ENCODE data around the gene LRRC42. TPM values are rescaled to one million over a fixed set of nuclear protein-coding genes. Genes with fewer than 3 reads are reported as not detected.

Gene LRRC42
- total and polyA plus RNA-seq, 9 of the 15 experiments (the other 6 are each of a cell fraction or from before 2014, with no cell fraction given): 17.3 to 51.9 (median 35.5) TPM

GRCh38 chr1:54011316-54012007 lies 65.3 kb downstream of the LRRC42 start:
- no peak for DNase-seq (ENCODE audit: extremely low read depth in 1 of 4, low spot score in 3 of 4)
- CTCF ChIA-PET (ENCODE audit: low intra/inter-chr PET ratio): no interaction called here
- intact Hi-C loops (cut with micrococcal nuclease): no loop called here

More at GRCh38 chr1:54011316-54012007, 65.3 kb downstream of the LRRC42 start:
- TF ChIP-seq ELF2 (CRISPR knock-in tag; IDR thresholded peaks at IDR 0.05) (no peak), KDM1A (IDR thresholded peaks at IDR 0.05) (0 out of 4 replicates have a peak, but pooled peaks of 1 of the 2 experiments have one; percentile 12), E2F5 (CRISPR knock-in tag; IDR thresholded peaks at IDR 0.05) (no peak), ZFP36 (IDR thresholded peaks at IDR 0.05; ENCODE audit: low read depth, low read length, partially characterized antibody) (peak; percentile 94), RHOXF2B (CRISPR knock-in tag; conservative IDR thresholded peaks at IDR 0.05) (no peak), ZNF707 (CRISPR knock-in tag; conservative IDR thresholded peaks at IDR 0.05) (no peak)
- TF ChIP-seq, protein P1, sequence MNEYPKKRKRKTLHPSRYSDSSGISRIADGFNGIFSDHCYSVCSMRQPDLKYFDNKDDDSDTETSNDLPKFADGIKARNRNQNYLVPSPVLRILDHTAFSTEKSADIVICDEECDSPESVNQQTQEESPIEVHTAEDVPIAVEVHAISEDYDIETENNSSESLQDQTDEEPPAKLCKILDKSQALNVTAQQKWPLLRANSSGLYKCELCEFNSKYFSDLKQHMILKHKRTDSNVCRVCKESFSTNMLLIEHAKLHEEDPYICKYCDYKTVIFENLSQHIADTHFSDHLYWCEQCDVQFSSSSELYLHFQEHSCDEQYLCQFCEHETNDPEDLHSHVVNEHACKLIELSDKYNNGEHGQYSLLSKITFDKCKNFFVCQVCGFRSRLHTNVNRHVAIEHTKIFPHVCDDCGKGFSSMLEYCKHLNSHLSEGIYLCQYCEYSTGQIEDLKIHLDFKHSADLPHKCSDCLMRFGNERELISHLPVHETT (CRISPR knock-in tag; conservative IDR thresholded peaks at IDR 0.05 in 1 of 2, IDR thresholded peaks at IDR 0.05 in 1 of 2): no peak
- no peak for ATAC-seq
- Histone ChIP-seq H3K27me3 (ENCODE audit: control insufficient read depth in 2 of 2, insufficient read depth in 2 of 2, low read length in 2 of 2) (peaks cover 54 to 86% of the 10 kb centered on the region in 2 experiments), H3K79me2 (ENCODE audit: control insufficient read depth, insufficient read depth, low read length) (no peaks in the 10 kb centered on the region), H3K4me2 (ENCODE audit: insufficient read depth, low read length) (no peak overlapping the region), H3K9ac (ENCODE audit: insufficient read depth in 1 of 2, low read depth in 2 of 2, low read length in 2 of 2) (no peak overlapping the region), H3K4me3 (no peak overlapping the region), H3K36me3 (ENCODE audit: control insufficient read depth, insufficient read depth, low read length) (no peaks in the 10 kb centered on the region), H3K27ac (ENCODE audit: extremely low read depth, low read depth, low read length) (no peak overlapping the region), H2AFZ (ENCODE audit: low read depth, low read length) (no peak overlapping the region), H4K20me1 (replicated peaks; ENCODE audit: control insufficient read depth, insufficient read depth, low read length) (0 out of 2 replicates have a peak, but pooled peaks cover 11% of the 10 kb centered on the region), H3K9me1 (ENCODE audit: control insufficient read depth, insufficient read depth, low read length) (no peaks in the 10 kb centered on the region), H3K4me1 (replicated peaks in 1 of 2; ENCODE audit: control insufficient read depth in 2 of 2, insufficient read depth in 2 of 2, low read length in 2 of 2) (peaks cover 0 to 6% of the 10 kb centered on the region in 2 experiments; a peak in 2 of 5 replicates), H3K9me3 (replicated peaks; ENCODE audit: control insufficient read depth, insufficient read depth, low read depth, low read length) (no peaks in the 10 kb centered on the region)
- POLR2A ChIA-PET: no interaction called here
- 2% methylated on average over 9 of the region's 9 CpGs for WGBS (ENCODE audit: insufficient coverage, low coverage, missing lambda C conversion rate)
- in situ Hi-C loops (cut with MboI): no loop called here
- BruUV-seq (replicated peaks): no TSS peak
- no peak for FAIRE-seq

Measured in K562 (cell line).